ENCODE measurements around the gene INSL4. TPM values are rescaled to one million over a fixed set of nuclear protein-coding genes. Genes with fewer than 3 reads are reported as not detected.

Gene INSL4
- total RNA-seq, 1 experiment from 2014 or later, result not detected

GRCh38 chr9:5193345-5193744, 37.9 kb upstream of the INSL4 start:
- POLR2A ChIA-PET (ENCODE audit: low non-redundant PET), result no interaction called here
- CTCF ChIA-PET, result interaction anchor here (0.6 kb wide), 1 partner anchor 401 kb away, joined by 3 read pairs; the partner anchor contains the start of gene RCL1
- H3K36me3 ChIP-seq (ENCODE audit: insufficient read depth, low read length, poor library complexity, severe bottlenecking), result no peaks in the 10 kb centered on the region
- TF ChIP-seq CTCF (conservative IDR thresholded peaks at IDR 0.05; ENCODE audit: low read depth, low read length), result no peak
- TF ChIP-seq EZH2 (IDR thresholded peaks at IDR 0.05; ENCODE audit: borderline replicate concordance, low read depth, low read length, poor library complexity, severe bottlenecking), result no peak
- no TSS peak for BruUV-seq (replicated peaks)
- no peak for DNase-seq (ENCODE audit: low spot score)
- no peak overlapping the region for H3K4me3 ChIP-seq (ENCODE audit: low read depth, low read length, poor library complexity, severe bottlenecking)
- H3K9me3 ChIP-seq (ENCODE audit: low read depth, low read length, poor library complexity, severe bottlenecking), result no peaks in the 10 kb centered on the region
- H3K27me3 ChIP-seq (replicated peaks; ENCODE audit: insufficient read depth, low read depth, low read length, poor library complexity), result no peaks in the 10 kb centered on the region
- H3K4me1 ChIP-seq (ENCODE audit: insufficient read depth, low read length, poor library complexity, severe bottlenecking), result no peaks in the 10 kb centered on the region
- no peak overlapping the region for H3K27ac ChIP-seq (ENCODE audit: low read depth, low read length, poor library complexity, severe bottlenecking)
- intact Hi-C loops (cut with micrococcal nuclease; ENCODE audit: unreplicated experiment), result loop anchor here (10.0 kb wide), 1 partner anchor 439 kb away; no protein-coding TSS in a partner anchor

- H3K4me3 ChIP-seq (ENCODE audit: low read depth, low read length, poor library complexity, severe bottlenecking), result no peak overlapping the region
- intact Hi-C loops (cut with micrococcal nuclease; ENCODE audit: unreplicated experiment), result loop anchor here (10.0 kb wide), 1 partner anchor 441 kb away; no protein-coding TSS in a partner anchor
- H3K36me3 ChIP-seq (ENCODE audit: insufficient read depth, low read length, poor library complexity, severe bottlenecking), result no peaks in the 10 kb centered on the region
- TF ChIP-seq EZH2 (IDR thresholded peaks at IDR 0.05; ENCODE audit: borderline replicate concordance, low read depth, low read length, poor library complexity, severe bottlenecking), result no peak
- TF ChIP-seq CTCF (conservative IDR thresholded peaks at IDR 0.05; ENCODE audit: low read depth, low read length), result no peak
- DNase-seq (ENCODE audit: low spot score), result no peak
- BruUV-seq (replicated peaks), result no TSS peak
- H3K9me3 ChIP-seq (ENCODE audit: low read depth, low read length, poor library complexity, severe bottlenecking), result no peaks in the 10 kb centered on the region
- no peak overlapping the region for H3K27ac ChIP-seq (ENCODE audit: low read depth, low read length, poor library complexity, severe bottlenecking)
- no peaks in the 10 kb centered on the region for H3K4me1 ChIP-seq (ENCODE audit: insufficient read depth, low read length, poor library complexity, severe bottlenecking)
- H3K27me3 ChIP-seq (replicated peaks; ENCODE audit: insufficient read depth, low read depth, low read length, poor library complexity), result no peaks in the 10 kb centered on the region
- ChIA-PET CTCF (no interaction called here), POLR2A (ENCODE audit: low non-redundant PET) (no interaction called here)
Measured at GRCh38 chr9:5195463-5195862, 35.8 kb upstream of the INSL4 start.

- TF ChIP-seq CTCF (conservative IDR thresholded peaks at IDR 0.05; ENCODE audit: low read depth, low read length) (no peak), EZH2 (IDR thresholded peaks at IDR 0.05; ENCODE audit: borderline replicate concordance, low read depth, low read length, poor library complexity, severe bottlenecking) (no peak)
- H3K36me3 ChIP-seq (ENCODE audit: insufficient read depth, low read length, poor library complexity, severe bottlenecking), result no peaks in the 10 kb centered on the region
- no peaks in the 10 kb centered on the region for H3K27me3 ChIP-seq (replicated peaks; ENCODE audit: insufficient read depth, low read depth, low read length, poor library complexity)
- no TSS peak for BruUV-seq (replicated peaks)
- no peaks in the 10 kb centered on the region for H3K9me3 ChIP-seq (ENCODE audit: low read depth, low read length, poor library complexity, severe bottlenecking)
- ChIA-PET CTCF (no interaction called here), POLR2A (ENCODE audit: low non-redundant PET) (no interaction called here)
- DNase-seq (ENCODE audit: low spot score), result no peak
- no peaks in the 10 kb centered on the region for H3K4me1 ChIP-seq (ENCODE audit: insufficient read depth, low read length, poor library complexity, severe bottlenecking)
- no peak overlapping the region for H3K4me3 ChIP-seq (ENCODE audit: low read depth, low read length, poor library complexity, severe bottlenecking)
- no peak overlapping the region for H3K27ac ChIP-seq (ENCODE audit: low read depth, low read length, poor library complexity, severe bottlenecking)
- intact Hi-C loops (cut with micrococcal nuclease; ENCODE audit: unreplicated experiment), result no loop called here
Measured at GRCh38 chr9:5205071-5205470, 26.1 kb upstream of the INSL4 start.
